Gastroesophageal sphincter (tissue), 4 donors: ENCODE results near the gene LSM2. TPM values are rescaled to one million over a fixed set of nuclear protein-coding genes. Genes with fewer than 3 reads are reported as not detected.

Source experiments
- ATAC-seq: fragments of 150-250 bp; one replicate; pipeline ENCODE4 v1.9.1; 2016; ENCODE audit warnings: mild to moderate bottlenecking, moderate library complexity
- H3K27ac ChIP-seq, 4 donors: fragments of 200-600 bp; sonication (generic) in 3 of 4; 1 replicate in 3 of 4; 2 replicates in 1 of 4; pipeline ENCODE4 v1.5.1; 2016 to 2019
- H3K27me3 ChIP-seq: fragments of 200-600 bp; sonication (generic); one replicate; pipeline ENCODE4 v1.5.1; 2019
- H3K36me3 ChIP-seq, 2 donors: fragments of 200-600 bp; sonication (generic); one replicate each; pipeline ENCODE4 v1.5.1; 2019; ENCODE audit warnings: control low read depth in 1 of 2
- H3K4me1 ChIP-seq, 3 donors: fragments of 200-600 bp; sonication (generic); 1 replicate in 2 of 3; 2 replicates in 1 of 3; pipeline ENCODE4 v1.5.1; 2016 to 2019; ENCODE audit warnings: control low read depth in 2 of 3
- H3K4me3 ChIP-seq, 2 donors: fragments of 200-600 bp; sonication (generic); one replicate each; pipeline ENCODE4 v1.5.1; 2019; ENCODE audit warnings: mild to moderate bottlenecking in 1 of 2, moderate library complexity in 1 of 2
- H3K9me3 ChIP-seq, 3 donors: fragments of 200-600 bp; sonication (generic); one replicate each; pipeline ENCODE4 v1.5.1; 2017 to 2019; ENCODE audit warnings: control low read depth in 2 of 3
- CTCF ChIP-seq, 4 experiments: fragments of 200-600 bp in 2 of 4; fragments of 450-650 bp in 2 of 4; sonication (generic) in 1 of 4; IDR thresholded peaks; one replicate each; pipeline ENCODE4 v1.5.1; 2017 to 2019; ENCODE audit warnings: antibody characterized with exemption in 4 of 4, mild to moderate bottlenecking in 2 of 4, moderate library complexity in 2 of 4
- EP300 ChIP-seq: sonication (generic); formaldehyde crosslinking; IDR thresholded peaks from one replicate; pipeline ENCODE4 v1.6.1; 2017; ENCODE audit warnings: antibody characterized with exemption, mild to moderate bottlenecking
- POLR2A ChIP-seq, 2 donors: fragments of 450-650 bp; IDR thresholded peaks; one replicate each; pipeline ENCODE4 v1.6.1; 2017; ENCODE audit warnings: antibody characterized with exemption in 2 of 2, mild to moderate bottlenecking in 2 of 2, moderate library complexity in 1 of 2
- POLR2AphosphoS5 ChIP-seq: sonication (generic); formaldehyde crosslinking; IDR thresholded peaks from one replicate; pipeline ENCODE4 v1.6.1; 2017; ENCODE audit warnings: antibody characterized with exemption
- WGBS, 2 donors: methylation state at CpG; one replicate each; pipeline ENCODE4 v1.1.5; 2018; ENCODE audit warnings: low coverage in 1 of 2; 5-methylcytosine and 5-hydroxymethylcytosine counted together
- total RNA-seq, 4 donors: library from RNA; depleted of rRNA; stranded (reverse); fragments of >200 nt; gene quantifications; one replicate each; pipeline ENCODE4 v1.1.0, GENCODE V29; 2016

LSM2 gene
- total RNA-seq, 4 donors from 2014 or later: 18.0 to 31.7 (median 28.5) TPM

GRCh38 chr6:31792761-31793171 is 14.0 kb downstream of the LSM2 start:
- no peak overlapping the region for H3K4me3 ChIP-seq
- no peaks in the 10 kb centered on the region for H3K27me3 ChIP-seq
- TF ChIP-seq POLR2A (IDR thresholded peaks at IDR 0.05) (no peak), EP300 (no peak), CTCF (IDR thresholded peaks at IDR 0.05) (no peak), POLR2AphosphoS5 (no peak)
- whole genome bisulfite sequencing, 2 donors: 96% methylated on average over 5 of the region's 12 CpGs; no CpG with 5 or more reads in 1 of the 2 donors
- H3K36me3 ChIP-seq: peaks cover 0 to 51% of the 10 kb centered on the region in 2 donors
- H3K9me3 ChIP-seq: no peaks in the 10 kb centered on the region
- H3K27ac ChIP-seq: peak overlapping the region in 1 of 4 donors; percentile 18
- ATAC-seq: no peak
- H3K4me1 ChIP-seq: peaks cover 0 to 22% (median 12%) of the 10 kb centered on the region in 3 donors

- no peaks in the 10 kb centered on the region for H3K9me3 ChIP-seq
- H3K27ac ChIP-seq: peak overlapping the region in 1 of 4 donors; percentile 18
- TF ChIP-seq POLR2A (IDR thresholded peaks at IDR 0.05): no peak
- no peak for TF ChIP-seq EP300
- TF ChIP-seq POLR2AphosphoS5: no peak
- TF ChIP-seq CTCF (IDR thresholded peaks at IDR 0.05): no peak
- H3K27me3 ChIP-seq: no peaks in the 10 kb centered on the region
- peaks cover 0 to 52% of the 10 kb centered on the region in 2 donors for H3K36me3 ChIP-seq
- 81 to 100% methylated on average over 1 to 3 of the region's 3 CpGs for WGBS, 2 donors
- ATAC-seq: no peak
- H3K4me1 ChIP-seq: peaks cover 0 to 22% (median 12%) of the 10 kb centered on the region in 3 donors
- H3K4me3 ChIP-seq: no peak overlapping the region
Observed at GRCh38 chr6:31792090-31792374, 14.7 kb downstream of the LSM2 start.

- no peak for ATAC-seq
- Histone ChIP-seq H3K36me3 (peaks cover 0 to 52% of the 10 kb centered on the region in 2 donors), H3K27ac (peak overlapping the region in 2 of 4 donors; percentile 17 to 18), H3K27me3 (no peaks in the 10 kb centered on the region), H3K4me1 (peaks cover 0 to 22% (median 12%) of the 10 kb centered on the region in 3 donors), H3K9me3 (no peaks in the 10 kb centered on the region), H3K4me3 (no peak overlapping the region)
- TF ChIP-seq CTCF (IDR thresholded peaks at IDR 0.05) (peak in 3 of 4 experiments; percentile 19 to 55 (median 46)), EP300 (no peak)
- 8 to 20% methylated on average over 2 to 4 of the region's 12 CpGs for WGBS, 2 donors
Observed at GRCh38 chr6:31791324-31792089, 15.3 kb downstream of the LSM2 start.

- Histone ChIP-seq H3K27me3 (no peaks in the 10 kb centered on the region), H3K4me3 (no peak overlapping the region), H3K4me1 (no peaks in the 10 kb centered on the region), H3K27ac (no peak overlapping the region), H3K9me3 (no peaks in the 10 kb centered on the region), H3K36me3 (peaks cover 0 to 82% of the 10 kb centered on the region in 2 donors)
- TF ChIP-seq EP300 (no peak), POLR2AphosphoS5 (no peak), POLR2A (IDR thresholded peaks at IDR 0.05) (no peak), CTCF (IDR thresholded peaks at IDR 0.05) (no peak)
- no peak for ATAC-seq
- 100% methylated on average over 3 of the region's 11 CpGs; no CpG with 5 or more reads in 1 of the 2 donors for WGBS, 2 donors
Observed at GRCh38 chr6:31785475-31785874, 21.3 kb downstream of the LSM2 start.
